Aorta (tissue), 5 donors: ENCODE measurements around the gene IQCE. TPM values are rescaled to one million over a fixed set of nuclear protein-coding genes. Genes with fewer than 3 reads are reported as not detected.

Experiments
- ATAC-seq: fragments of 200-7000 bp; cut with Tn5 transposase; one replicate; pipeline ENCODE4 v1.9.1; 2022; ENCODE audit warnings: moderate library complexity; ENCODE audit not compliant: low FRiP score
- DNase-seq, 2 donors: peaks; one replicate each; pipeline ENCODE4 v3.0.0-alpha.2; 2020
- H3K27ac ChIP-seq, 2 donors: one replicate each; pipeline ENCODE4 v1.5.1; 2013; ENCODE audit warnings: low read length in 2 of 2, mild to moderate bottlenecking in 2 of 2, moderate library complexity in 2 of 2, control low read depth in 1 of 2, inconsistent platforms in 1 of 2, low read depth in 1 of 2
- H3K27me3 ChIP-seq, 2 donors: one replicate each; pipeline ENCODE4 v1.6.1; 2013; ENCODE audit warnings: control low read depth in 1 of 2, low read length in 1 of 2, mild to moderate bottlenecking in 1 of 2, moderate library complexity in 1 of 2; ENCODE audit not compliant: insufficient read depth in 2 of 2, control insufficient read depth in 1 of 2
- H3K36me3 ChIP-seq, 2 donors: one replicate each; pipeline ENCODE4 v1.6.1; 2013; ENCODE audit warnings: control low read depth in 1 of 2, low read length in 1 of 2, mild to moderate bottlenecking in 1 of 2; ENCODE audit not compliant: insufficient read depth in 2 of 2, control insufficient read depth in 1 of 2
- H3K4me1 ChIP-seq, 2 donors: one replicate each; pipeline ENCODE4 v1.6.1; 2013; ENCODE audit warnings: low read length in 2 of 2, control low read depth in 1 of 2, mild to moderate bottlenecking in 1 of 2, moderate library complexity in 1 of 2; ENCODE audit not compliant: insufficient read depth in 2 of 2, control insufficient read depth in 1 of 2
- H3K4me3 ChIP-seq, 2 donors: one replicate each; pipeline ENCODE4 v1.5.1; 2013; ENCODE audit warnings: low read length in 2 of 2, control low read depth in 1 of 2, mild to moderate bottlenecking in 1 of 2
- H3K9me3 ChIP-seq: one replicate; pipeline ENCODE4 v1.6.1; 2013; ENCODE audit warnings: mild to moderate bottlenecking, low read length; ENCODE audit not compliant: control insufficient read depth
- WGBS, 2 donors: extraction: QIAGEN DNeasy Blood & Tissue Kit; methylation state at CpG; one replicate each; pipeline ENCODE4 v1.1.7; 2013; 5-methylcytosine and 5-hydroxymethylcytosine counted together
- intact Hi-C, 2 donors: fragments of 100-400 bp; cut with DNase I; formaldehyde crosslinking; loops; one replicate each; pipeline versions ENCODE4 v1.14.2 to v1.15.0; 2022
- polyA plus RNA-seq, 2 donors: library from polyadenylated mRNA; stranded (reverse); fragments of 200-250 nt; gene quantifications; one replicate each; pipeline ENCODE4 v1.2.3, GENCODE V29; 2013
- total RNA-seq, 2 donors: library from RNA; stranded (reverse); fragmentation: NEBNext Ultra II Directional; extraction: Animal tissue kit (Norgen Biotek cat#: 25700); gene quantifications; one replicate each; pipeline ENCODE4 v1.2.1, GENCODE V29; 2021
- donor health status: healthy with polysubstance abuse.
- donor health status: Bipolar disorder and iron deficiency.
- donor health status: DM: no; HTN: no; CAD: no.
- donor health status: DM: no; HTN: no; CAD: no.
- donor health status: DM: yes; HTN: yes; CAD: no.

IQCE gene
- total and polyA plus RNA-seq, 4 donors: 6.1 to 18.2 (median 11.2) TPM

DNA sequence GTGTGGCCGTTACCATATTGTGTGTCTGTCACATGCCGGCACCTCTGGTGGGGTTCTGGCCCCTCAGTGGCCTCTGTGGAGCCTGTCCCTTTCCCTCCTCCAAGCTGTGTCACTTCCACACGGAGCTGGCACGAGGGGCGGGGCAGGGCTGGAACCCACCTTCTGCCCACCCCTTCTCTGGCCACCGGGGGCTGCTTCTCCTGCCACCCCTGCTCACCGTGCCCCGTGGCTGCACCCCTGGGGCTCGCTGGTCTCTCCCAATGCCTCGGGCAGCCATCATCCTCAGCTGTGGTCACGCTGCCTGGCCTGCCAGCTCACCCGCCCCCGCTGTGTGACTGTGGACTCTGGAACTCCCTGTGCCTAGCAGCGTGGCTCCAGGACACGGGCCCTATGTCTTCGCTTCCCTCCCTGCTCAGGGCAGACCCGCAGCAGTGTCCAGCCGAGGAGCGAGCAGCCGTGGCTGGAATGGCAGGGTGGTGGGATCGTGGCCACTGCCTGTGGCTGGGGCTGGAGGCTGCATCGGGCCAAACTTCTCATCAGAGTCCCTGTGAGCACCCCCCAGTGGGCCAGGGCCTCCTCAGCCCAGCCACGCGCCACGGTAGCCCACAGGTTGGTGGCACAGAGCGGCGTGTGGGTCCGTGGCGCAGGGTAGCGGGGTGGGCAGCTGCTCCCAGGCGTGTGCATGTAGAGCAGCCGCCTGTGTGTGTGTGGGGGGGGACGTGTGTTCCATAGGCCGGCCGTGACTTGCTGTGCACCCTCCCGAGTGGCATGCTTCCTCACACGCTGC lies 81.1 kb downstream of the IQCE start:
- WGBS, 2 donors: 83 to 84% methylated on average over 37 of the region's 37 CpGs
- Histone ChIP-seq H3K4me1 (no peaks in the 10 kb centered on the region), H3K36me3 (no peaks in the 10 kb centered on the region), H3K9me3 (no peaks in the 10 kb centered on the region), H3K27me3 (no peaks in the 10 kb centered on the region), H3K4me3 (no peak overlapping the region), H3K27ac (no peak overlapping the region)
- no peak for ATAC-seq
- DNase-seq: no peak
- intact Hi-C loops: loop anchor here in 1 of 2 donors (5.0 kb wide), 1 partner anchor 238 kb away; the partner anchor contains the start of gene CHST12

DNA sequence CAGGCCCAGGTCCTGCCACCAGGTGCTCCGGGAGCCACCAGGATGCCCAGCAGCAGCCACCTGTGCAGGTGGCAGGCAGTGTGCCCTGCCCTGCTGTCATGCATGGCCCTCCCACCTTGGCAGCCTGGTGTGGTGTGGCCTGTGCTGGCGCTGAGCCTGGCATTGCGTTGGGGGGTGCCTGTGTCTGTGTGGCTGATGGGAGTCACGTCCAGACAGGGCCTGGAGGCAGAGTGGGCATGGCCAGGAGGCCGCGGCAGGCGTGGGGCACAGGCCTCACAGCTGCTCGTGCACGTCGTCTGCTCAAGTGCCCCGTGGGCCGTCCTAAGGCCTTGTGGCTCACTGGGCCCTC lies 81.7 kb downstream of the IQCE start:
- no peak for ATAC-seq
- no peaks in the 10 kb centered on the region for H3K9me3 ChIP-seq
- DNase-seq: no peak
- no peaks in the 10 kb centered on the region for H3K36me3 ChIP-seq
- no peak overlapping the region for H3K27ac ChIP-seq
- no peaks in the 10 kb centered on the region for H3K4me1 ChIP-seq
- 54% methylated on average over 12 of the region's 12 CpGs for WGBS, 2 donors
- intact Hi-C loops: loop anchor here in 1 of 2 donors (5.0 kb wide), 1 partner anchor 238 kb away; the partner anchor contains the start of gene CHST12
- H3K27me3 ChIP-seq: no peaks in the 10 kb centered on the region
- no peak overlapping the region for H3K4me3 ChIP-seq

DNA sequence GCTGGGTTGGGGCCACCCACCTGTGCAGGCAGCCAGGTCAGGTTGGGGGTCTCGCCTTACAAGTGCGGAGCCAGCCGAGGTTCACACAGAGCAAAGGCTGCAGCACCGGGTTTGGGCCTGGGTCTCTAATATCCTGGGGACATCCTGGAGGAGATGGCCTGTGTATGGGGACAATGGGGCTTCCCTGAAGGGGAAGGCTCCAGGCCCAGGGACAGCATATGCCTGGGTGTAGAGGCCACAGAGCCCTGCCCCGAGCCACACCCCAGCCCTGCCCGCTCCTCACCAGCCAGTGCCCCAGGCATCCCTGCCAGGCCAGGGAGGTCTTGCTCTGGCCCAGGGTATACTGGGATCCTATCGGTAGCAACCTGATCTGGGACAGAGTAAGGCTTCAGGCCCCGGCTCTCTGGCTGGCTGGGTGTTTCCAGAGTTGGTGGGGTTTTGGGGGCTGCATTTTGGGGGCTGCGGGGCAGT lies 82.1 kb downstream of the IQCE start:
- no peaks in the 10 kb centered on the region for H3K4me1 ChIP-seq
- H3K36me3 ChIP-seq: no peaks in the 10 kb centered on the region
- H3K27ac ChIP-seq: peak overlapping the region in 1 of 2 donors; percentile 0
- H3K27me3 ChIP-seq: no peaks in the 10 kb centered on the region
- ATAC-seq: peak; percentile 1
- 61 to 67% methylated on average over 9 of the region's 9 CpGs for WGBS, 2 donors
- intact Hi-C loops: loop anchor here in 1 of 2 donors (5.0 kb wide), 1 partner anchor 239 kb away; the partner anchor contains the start of gene CHST12
- H3K9me3 ChIP-seq: no peaks in the 10 kb centered on the region
- no peak overlapping the region for H3K4me3 ChIP-seq
- DNase-seq: no peak

DNA sequence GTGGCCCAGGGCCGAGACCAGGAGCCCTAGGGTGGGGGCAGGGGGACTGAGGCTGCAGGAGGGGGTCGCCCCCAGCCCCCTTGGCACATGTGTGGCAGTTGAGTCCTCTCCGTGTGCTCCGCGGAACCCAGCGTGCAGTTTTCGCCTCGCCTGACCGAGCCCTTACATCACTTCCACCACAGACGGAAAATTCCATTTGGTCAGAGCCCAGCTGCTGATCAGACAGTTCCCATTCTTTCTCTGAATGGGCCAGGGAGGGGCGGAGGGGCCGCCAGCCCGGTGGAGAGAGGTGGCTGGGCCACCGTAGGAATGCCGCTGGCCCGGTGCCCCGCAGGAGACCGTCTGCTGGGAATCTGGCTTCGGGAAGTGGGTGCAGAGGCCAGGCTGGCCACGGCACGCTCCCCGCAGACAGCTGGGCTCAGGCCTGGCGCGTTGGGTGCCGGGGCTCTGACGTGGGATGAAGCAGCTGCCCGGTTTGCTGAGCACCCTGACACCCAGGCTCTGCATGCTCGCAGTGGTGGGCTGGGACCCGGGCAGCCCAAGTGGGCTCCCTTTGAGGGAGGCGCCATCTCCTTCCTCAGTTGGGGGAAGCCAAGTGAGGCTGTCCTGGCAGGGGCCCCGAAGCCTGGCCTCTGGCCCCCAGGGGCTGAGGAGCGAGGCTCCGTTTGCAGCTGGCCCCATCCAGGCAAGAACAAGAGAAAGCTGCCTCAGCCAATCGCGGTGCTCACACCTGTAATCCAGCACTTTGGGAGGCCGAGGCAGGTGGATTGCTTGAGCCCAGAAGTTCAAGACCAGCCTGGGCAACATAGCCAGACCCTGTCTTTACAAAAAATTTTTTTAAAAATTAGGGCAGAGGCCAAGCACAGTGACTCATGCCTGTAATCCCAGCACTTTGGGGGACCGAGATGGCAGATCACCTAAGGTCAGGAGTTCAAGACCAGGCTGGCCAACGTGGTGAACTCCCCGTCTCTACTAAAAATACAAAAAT lies 82.9 kb downstream of the IQCE start:
- intact Hi-C loops: loop anchor here in 1 of 2 donors (5.0 kb wide), 1 partner anchor 239 kb away; the partner anchor contains the start of gene CHST12

DNA sequence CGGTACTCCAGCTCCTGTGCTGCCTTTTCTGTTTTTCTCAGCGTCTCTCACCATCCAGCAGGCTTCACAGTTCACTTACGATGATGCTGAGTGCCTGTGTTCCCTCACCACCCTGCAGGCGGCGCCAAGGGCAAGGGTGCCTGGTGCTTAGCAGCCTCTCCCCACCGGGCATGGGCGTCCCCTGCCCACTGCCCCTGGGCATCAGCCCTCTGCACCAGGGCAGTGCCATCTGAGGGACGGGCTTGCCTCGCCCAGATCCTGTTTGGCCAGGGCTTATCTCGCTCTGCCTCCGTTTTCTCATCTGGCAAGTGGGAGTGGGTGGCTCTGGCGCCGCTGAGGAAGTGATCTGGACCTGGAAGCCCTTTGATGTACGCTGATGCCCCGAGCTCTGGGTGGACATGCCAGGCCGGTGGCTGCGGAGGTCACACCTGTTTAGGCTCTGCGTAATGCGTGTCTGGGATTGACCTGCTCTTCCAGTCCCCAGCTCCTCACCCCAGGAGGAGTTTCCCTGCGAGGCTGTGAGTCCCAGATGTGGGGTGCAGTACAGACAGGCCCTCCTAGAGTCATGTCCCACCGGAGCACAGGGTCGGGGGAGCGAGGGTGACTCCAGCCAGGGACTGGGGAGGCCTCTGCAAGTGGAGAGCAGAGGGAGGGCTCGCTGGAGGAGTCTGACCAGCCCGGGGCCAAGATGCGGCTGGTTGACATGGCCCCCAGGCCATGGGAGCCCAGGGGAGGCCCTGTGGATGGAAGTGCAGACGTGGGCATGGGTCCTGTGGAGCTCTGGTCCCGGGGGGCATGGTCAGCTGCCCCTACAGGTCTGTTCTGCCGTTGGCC lies 84.8 kb downstream of the IQCE start:
- Histone ChIP-seq H3K36me3 (no peaks in the 10 kb centered on the region), H3K27me3 (no peaks in the 10 kb centered on the region), H3K9me3 (no peaks in the 10 kb centered on the region), H3K4me1 (no peaks in the 10 kb centered on the region), H3K27ac (no peak overlapping the region), H3K4me3 (no peak overlapping the region)
- ATAC-seq: no peak
- 93 to 94% methylated on average over 29 of the region's 29 CpGs for WGBS, 2 donors
- intact Hi-C loops: loop anchor here in 1 of 2 donors (5.0 kb wide), 1 partner anchor 241 kb away; the partner anchor contains the start of gene CHST12
- peak in 1 of 2 donors; percentile 74 for DNase-seq

More for the DNA sequence above, 82.9 kb downstream of the IQCE start:
- Histone ChIP-seq H3K36me3 (no peaks in the 10 kb centered on the region), H3K4me3 (no peak overlapping the region), H3K9me3 (no peaks in the 10 kb centered on the region), H3K27ac (peak overlapping the region in 1 of 2 donors; percentile 41), H3K27me3 (no peaks in the 10 kb centered on the region), H3K4me1 (no peaks in the 10 kb centered on the region)
- DNase-seq: peak; percentile 96 to 97
- ATAC-seq: peak; percentile 84
- 3 to 10% methylated on average over 36 to 39 of the region's 39 CpGs for WGBS, 2 donors

DNA sequence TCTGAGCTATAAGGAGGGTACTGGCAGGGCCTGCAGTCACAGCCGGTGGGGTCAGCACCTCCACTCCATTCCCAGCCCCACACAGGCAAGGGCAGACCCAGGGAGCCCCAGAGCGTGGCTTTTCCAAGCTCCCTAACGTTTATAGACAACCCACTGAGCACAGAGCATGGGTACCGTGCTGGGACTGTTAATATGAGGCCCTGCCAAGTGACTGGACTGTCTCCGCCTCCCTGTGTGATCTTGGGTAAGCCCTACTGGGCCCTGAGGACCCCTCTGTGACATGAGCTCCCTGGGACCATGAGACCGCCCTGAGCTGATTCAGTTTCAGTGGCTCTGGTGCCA lies 85.4 kb downstream of the IQCE start:
- no peaks in the 10 kb centered on the region for H3K9me3 ChIP-seq
- no peak overlapping the region for H3K4me3 ChIP-seq
- peak in 1 of 2 donors; percentile 43 for DNase-seq
- intact Hi-C loops: loop anchor here in 1 of 2 donors (5.0 kb wide), 1 partner anchor 242 kb away; the partner anchor contains the start of gene CHST12
- H3K4me1 ChIP-seq: no peaks in the 10 kb centered on the region
- H3K27ac ChIP-seq: no peak overlapping the region
- no peak for ATAC-seq
- H3K36me3 ChIP-seq: no peaks in the 10 kb centered on the region
- 89 to 93% methylated on average over 6 of the region's 6 CpGs for WGBS, 2 donors
- H3K27me3 ChIP-seq: no peaks in the 10 kb centered on the region

DNA sequence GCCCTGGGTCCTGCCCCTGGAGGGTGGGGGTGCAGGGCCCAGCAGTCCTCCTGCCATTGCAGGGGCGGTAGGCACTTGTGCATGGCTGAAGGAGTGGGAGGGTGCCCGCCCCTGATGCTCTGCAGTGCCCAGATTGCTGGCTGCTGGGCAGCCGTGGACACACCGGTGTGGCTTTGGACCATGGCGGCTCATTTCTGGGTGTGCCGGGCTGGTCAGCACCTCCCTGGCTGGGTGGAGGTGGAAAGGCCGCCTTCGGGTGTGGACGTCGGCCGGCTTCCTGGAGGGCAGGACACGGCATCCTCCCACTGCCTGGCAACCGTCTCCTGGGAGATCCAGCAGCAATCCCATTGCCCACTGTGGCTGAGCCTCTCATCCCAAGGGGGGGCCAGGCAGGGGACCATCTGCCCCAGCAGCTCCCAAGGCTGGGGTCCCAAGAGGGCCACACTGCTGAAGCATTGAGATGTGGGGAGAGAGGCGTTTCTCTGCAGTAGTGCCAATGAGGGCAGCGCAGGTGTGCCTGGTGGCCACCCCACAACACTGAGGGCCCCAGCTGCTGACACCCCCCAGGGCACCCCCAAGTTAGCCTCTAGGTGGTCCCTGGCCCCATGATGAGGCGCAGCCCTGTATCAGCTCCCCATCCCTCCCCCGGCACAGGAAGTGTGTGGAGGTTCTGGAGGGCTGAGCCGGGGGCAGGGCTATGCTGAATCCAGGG lies 85.9 kb downstream of the IQCE start:
- Histone ChIP-seq H3K27me3 (no peaks in the 10 kb centered on the region), H3K36me3 (no peaks in the 10 kb centered on the region), H3K4me1 (no peaks in the 10 kb centered on the region), H3K4me3 (no peak overlapping the region), H3K9me3 (no peaks in the 10 kb centered on the region), H3K27ac (no peak overlapping the region)
- ATAC-seq: no peak
- intact Hi-C loops: loop anchor here in 1 of 2 donors (5.0 kb wide), 1 partner anchor 242 kb away; the partner anchor contains the start of gene CHST12
- DNase-seq: peak; percentile 43 to 72
- 89 to 91% methylated on average over 18 of the region's 18 CpGs for WGBS, 2 donors
